GM19023 (cell line): ENCODE results near the gene CT47B1.
"Not testable (repeated sequence)": the region's sequence is repeated elsewhere in the genome, so short reads cannot be mapped to it uniquely, and the experiment has no call there.

Source experiments
- ATAC-seq: cut with Tn5 transposase; IDR thresholded peaks from one replicate; pipeline ENCODE4 v1.9.1; 2021; ENCODE audit warnings: mild to moderate bottlenecking, moderate library complexity; ENCODE audit not compliant: unreplicated experiment

Gene CT47B1

GRCh38 chrX:120875766-120876165, at the start of gene CT47B1:
TSS of gene CT47B1 (minus strand) at chrX:120875866. CDS start at chrX:120875670, 196 bp downstream.
- ATAC-seq: not testable (repeated sequence)

- ATAC-seq: no peak
These were observed 748 bp downstream of the CT47B1 start for GRCh38 chrX:120874678-120875557.

GRCh38 chrX:120857240-120857639, 18.4 kb downstream of the CT47B1 start:
- ATAC-seq: no peak

GRCh38 chrX:120840827-120841226, 34.8 kb downstream of the CT47B1 start:
- no peak for ATAC-seq

DNA sequence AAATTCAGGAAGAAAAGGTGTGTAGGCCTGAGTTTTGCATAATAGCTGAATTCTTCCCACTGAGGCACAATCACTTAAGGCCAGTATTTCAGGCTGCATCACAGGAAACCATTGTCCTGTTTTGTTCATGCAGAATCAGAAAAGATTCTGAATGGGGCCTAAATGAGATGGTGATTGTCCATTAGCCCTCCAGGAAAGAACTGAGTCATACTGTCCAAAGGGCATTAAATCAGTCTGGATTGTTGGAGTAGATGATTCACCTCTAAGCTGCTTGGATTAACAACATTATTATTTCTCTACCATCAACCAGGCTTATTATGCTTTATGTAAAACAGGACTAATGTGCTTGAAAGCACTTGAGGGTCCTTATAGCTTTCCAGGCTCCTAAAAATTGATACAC, 36.2 kb downstream of the CT47B1 start:
- ATAC-seq: no peak

DNA sequence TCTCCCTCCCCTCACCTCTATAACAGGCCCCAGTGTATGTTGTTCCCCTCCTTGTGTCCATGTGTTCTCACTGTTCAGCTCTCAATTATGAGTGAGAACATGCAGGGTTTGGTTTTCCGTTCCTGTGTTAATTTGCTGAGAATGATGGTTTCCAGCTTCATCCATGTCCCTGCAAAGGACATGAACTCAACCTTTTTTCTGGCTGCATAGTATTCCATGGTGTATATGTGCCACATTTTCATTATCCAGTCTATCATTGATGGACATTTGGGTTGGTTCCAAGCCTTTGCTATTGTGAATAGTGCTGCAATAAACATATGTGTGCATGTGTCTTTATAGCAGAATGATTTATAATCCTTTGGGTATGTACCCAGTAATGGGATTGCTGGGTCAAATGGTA, 48.5 kb downstream of the CT47B1 start:
- not testable (repeated sequence) for ATAC-seq

GRCh38 chrX:120825146-120825545, 50.5 kb downstream of the CT47B1 start:
- ATAC-seq: no peak

DNA sequence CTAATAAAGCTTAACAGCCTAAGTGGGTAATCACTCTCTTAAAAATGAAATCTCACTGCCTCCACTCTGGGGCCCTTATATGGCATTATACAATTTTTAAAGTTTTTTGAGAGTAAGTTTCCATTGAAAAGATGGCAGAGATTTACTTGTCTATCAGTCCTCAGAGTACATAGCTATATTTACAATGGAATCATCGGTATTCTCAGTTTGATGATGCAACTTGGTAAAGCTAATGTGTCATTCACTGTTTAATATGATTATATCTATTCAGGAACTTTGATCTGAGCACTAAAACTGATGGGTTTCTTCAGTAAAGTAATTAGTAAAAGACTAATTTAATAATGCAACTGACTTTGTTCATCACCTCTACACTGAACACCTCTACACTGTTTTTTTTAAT, 51.6 kb downstream of the CT47B1 start:
- no peak for ATAC-seq

GRCh38 chrX:120823556-120823955, 52.1 kb downstream of the CT47B1 start:
- ATAC-seq: no peak
